Keratinocyte (primary cell): ENCODE measurements around the gene TENM4. TPM values are rescaled to one million over a fixed set of nuclear protein-coding genes. Genes with fewer than 3 reads are reported as not detected.

Experiments used
- DNase-seq: peaks from one replicate; pipeline ENCODE4 v3.0.0-alpha.2; 2011; ENCODE audit warnings: low read depth, missing footprints, low spot score
- FAIRE-seq: peaks from 2 replicates; lab custom pipeline; 2011; peaks lifted over from hg19 to GRCh38; lab: Jason Lieb, UNC
- H2AFZ ChIP-seq: 2 replicates; pipeline ENCODE4 v1.6.0; 2012; ENCODE audit warnings: low read length, control low read depth, inconsistent platforms; ENCODE audit not compliant: control insufficient read depth
- H3K27ac ChIP-seq: 2 replicates; pipeline ENCODE4 v1.5.1; 2011; ENCODE audit warnings: low read length; ENCODE audit not compliant: control insufficient read depth, insufficient read depth
- H3K27me3 ChIP-seq: 3 replicates; pipeline ENCODE4 v1.6.0; 2011; ENCODE audit warnings: low read length; ENCODE audit not compliant: control insufficient read depth, insufficient read depth; ENCODE audit errors: extremely low read depth
- H3K36me3 ChIP-seq, 2 experiments: 2 replicates in 1 of 2; 3 replicates in 1 of 2; pipeline ENCODE4 v1.5.1; 2011; ENCODE audit warnings: low read length in 2 of 2, mild to moderate bottlenecking in 1 of 2; ENCODE audit not compliant: control insufficient read depth in 2 of 2, insufficient read depth in 2 of 2; ENCODE audit errors: extremely low read depth in 1 of 2
- H3K4me1 ChIP-seq: 3 replicates; pipeline ENCODE4 v1.5.1; 2011; ENCODE audit warnings: low read length; ENCODE audit not compliant: control insufficient read depth, insufficient read depth; ENCODE audit errors: extremely low read depth
- H3K4me2 ChIP-seq: 3 replicates; pipeline ENCODE4 v1.6.0; 2011; ENCODE audit warnings: low read depth, low read length; ENCODE audit not compliant: control insufficient read depth, insufficient read depth; ENCODE audit errors: extremely low read depth
- H3K4me3 ChIP-seq, 3 experiments: fragments of 200-600 bp in 1 of 3; sonication (generic) in 1 of 3; 2 replicates in 2 of 3; 3 replicates in 1 of 3; pipeline ENCODE4 v1.5.1; 2011 to 2016; ENCODE audit warnings: low read length in 3 of 3, mild to moderate bottlenecking in 3 of 3, control low read depth in 2 of 3, inconsistent platforms in 1 of 3, low read depth in 1 of 3, mixed read lengths in 1 of 3, mixed run types in 1 of 3, moderate library complexity in 1 of 3; ENCODE audit not compliant: control insufficient read depth in 2 of 3, insufficient read depth in 2 of 3; ENCODE audit errors: extremely low read depth in 1 of 3
- H3K79me2 ChIP-seq: 2 replicates; pipeline ENCODE4 v1.6.0; 2012; ENCODE audit warnings: low read length; ENCODE audit not compliant: control insufficient read depth, insufficient read depth
- H3K9ac ChIP-seq: 3 replicates; pipeline ENCODE4 v1.6.0; 2011; ENCODE audit warnings: low read length; ENCODE audit not compliant: control insufficient read depth, insufficient read depth; ENCODE audit errors: extremely low read depth
- H3K9me1 ChIP-seq: 3 replicates; pipeline ENCODE4 v1.6.0; 2011; ENCODE audit warnings: low read length; ENCODE audit not compliant: control insufficient read depth, insufficient read depth; ENCODE audit errors: extremely low read depth
- H3K9me3 ChIP-seq: 2 replicates; pipeline ENCODE4 v1.5.1; 2012; ENCODE audit warnings: low read depth, low read length; ENCODE audit not compliant: control insufficient read depth
- H4K20me1 ChIP-seq: 3 replicates; pipeline ENCODE4 v1.6.0; 2011; ENCODE audit warnings: low read length; ENCODE audit not compliant: control insufficient read depth, insufficient read depth; ENCODE audit errors: extremely low read depth
- CTCF ChIP-seq, 3 experiments: IDR thresholded peaks in 1 of 3; conservative IDR thresholded peaks in 1 of 3; optimal IDR thresholded peaks in 1 of 3; 2 replicates in 2 of 3; 3 replicates in 1 of 3; pipeline versions ENCODE3 to v1.5.1; 2011; ENCODE audit warnings: low read length in 3 of 3, mild to moderate bottlenecking in 3 of 3, moderate library complexity in 2 of 3, control low read depth in 1 of 3, inconsistent platforms in 1 of 3; ENCODE audit not compliant: insufficient read depth in 2 of 3; ENCODE audit errors: extremely low read depth in 1 of 3
- EZH2 ChIP-seq: IDR thresholded peaks from one replicate; pipeline ENCODE4 v1.6.1; 2012; ENCODE audit warnings: inconsistent platforms, mild to moderate bottlenecking, low read length, moderate library complexity
- dilution Hi-C: fragments of 300-500 bp; cut with MboI; formaldehyde crosslinking; loops from one replicate; pipeline ENCODE4 v1.7.0; 2020; ENCODE audit warnings: low sequenced_read_pairs; ENCODE audit not compliant: extremely low pct_ligation_motif_present
- polyA plus RNA-seq, 5 experiments: library from polyadenylated mRNA; depleted of rRNA in 3 of 5; stranded (reverse) in 3 of 5; stranded (forward) in 1 of 5; unstranded in 1 of 5; fragments of >200 nt; gene quantifications; 1 replicate in 1 of 5; 2 replicates in 3 of 5; 3 replicates in 1 of 5; pipeline versions ENCODE4 v1.2.1 to v1.2.3, GENCODE V29; 2011 to 2012; ENCODE audit warnings: missing spikeins in 2 of 5, low read depth in 1 of 5, low replicate concordance in 1 of 5

The TENM4 gene
- polyA plus RNA-seq, 1 donor (not counting 4 experiments of a cell fraction or from before 2014, with no cell fraction given): 3.5 TPM

DNA sequence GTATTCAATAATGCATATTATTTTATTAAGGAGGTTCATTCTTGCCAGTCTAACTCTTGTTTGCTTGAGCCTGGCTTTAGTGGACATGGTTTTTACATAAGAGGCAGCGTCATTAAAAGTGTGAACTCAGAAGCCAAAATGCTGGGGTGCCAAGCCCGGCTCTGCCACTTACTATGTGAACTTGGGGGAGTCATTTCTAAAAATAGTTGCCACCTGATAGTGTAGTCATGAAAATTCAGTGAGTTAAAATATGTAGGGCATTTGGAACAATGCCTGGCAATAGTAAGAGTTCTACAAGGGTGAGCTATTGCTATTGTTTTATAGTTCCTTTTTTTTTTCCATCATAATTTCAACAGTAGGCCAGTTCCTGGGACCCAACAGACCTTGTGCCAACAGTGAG lies 49.9 kb downstream of the TENM4 start:
- H3K4me2 ChIP-seq: no peak overlapping the region
- H2AFZ ChIP-seq: no peak overlapping the region
- H3K36me3 ChIP-seq: no peaks in the 10 kb centered on the region
- H3K27me3 ChIP-seq: no peaks in the 10 kb centered on the region
- no peaks in the 10 kb centered on the region for H4K20me1 ChIP-seq
- no peak overlapping the region for H3K27ac ChIP-seq
- FAIRE-seq: no peak
- TF ChIP-seq CTCF (optimal IDR thresholded peaks at IDR 0.05 in 1 of 3, IDR thresholded peaks at IDR 0.05 in 1 of 3, conservative IDR thresholded peaks at IDR 0.05 in 1 of 3; ENCODE audit: extremely low read depth in 1 of 3, insufficient read depth in 2 of 3, low read length in 3 of 3) (no peak), EZH2 (no peak)
- H3K9ac ChIP-seq: no peak overlapping the region
- no peaks in the 10 kb centered on the region for H3K4me1 ChIP-seq
- H3K79me2 ChIP-seq: peaks cover 23% of the 10 kb centered on the region
- H3K9me1 ChIP-seq: no peaks in the 10 kb centered on the region
- dilution Hi-C loops: no loop called here
- DNase-seq: no peak
- H3K4me3 ChIP-seq: no peak overlapping the region
- H3K9me3 ChIP-seq: no peaks in the 10 kb centered on the region

DNA sequence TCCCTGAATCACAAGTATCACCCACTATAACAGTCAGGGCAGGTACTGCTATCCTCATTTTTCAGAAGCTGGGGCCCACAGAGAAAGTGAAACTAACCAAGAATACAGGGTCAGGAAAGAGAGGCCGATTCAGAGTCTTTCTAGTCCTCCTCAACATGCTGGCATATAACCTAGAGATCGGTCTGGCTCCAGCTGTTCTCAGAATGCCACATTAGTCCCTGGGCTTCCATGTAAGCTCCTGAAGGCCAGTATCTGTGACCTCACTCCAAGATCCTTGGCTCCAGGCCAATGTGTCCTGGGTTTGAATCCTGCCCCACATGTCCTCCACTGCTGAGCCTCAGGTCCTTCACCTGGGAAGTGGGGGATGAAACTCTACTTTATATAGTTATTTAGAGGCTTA lies 50.4 kb downstream of the TENM4 start:
- Histone ChIP-seq H4K20me1 (no peaks in the 10 kb centered on the region), H3K4me2 (no peak overlapping the region)
- dilution Hi-C loops: no loop called here

More for the DNA sequence above, 50.4 kb downstream of the TENM4 start:
- no peak overlapping the region for H3K9ac ChIP-seq
- TF ChIP-seq EZH2: no peak
- no peak for TF ChIP-seq CTCF (optimal IDR thresholded peaks at IDR 0.05 in 1 of 3, IDR thresholded peaks at IDR 0.05 in 1 of 3, conservative IDR thresholded peaks at IDR 0.05 in 1 of 3; ENCODE audit: extremely low read depth in 1 of 3, insufficient read depth in 2 of 3, low read length in 3 of 3)
- H3K9me3 ChIP-seq: no peaks in the 10 kb centered on the region
- no peak for DNase-seq
- H3K27me3 ChIP-seq: no peaks in the 10 kb centered on the region
- H3K9me1 ChIP-seq: no peaks in the 10 kb centered on the region
- no peak overlapping the region for H2AFZ ChIP-seq
- H3K36me3 ChIP-seq: no peaks in the 10 kb centered on the region
- H3K4me3 ChIP-seq: no peak overlapping the region
- FAIRE-seq: no peak
- peaks cover 25% of the 10 kb centered on the region for H3K79me2 ChIP-seq
- no peaks in the 10 kb centered on the region for H3K4me1 ChIP-seq
- H3K27ac ChIP-seq: no peak overlapping the region
